ENCODE data around the gene ZC3H18.

ZC3H18 gene

GRCh38 chr16:88528902-88529318 lies 41.3 kb upstream of the ZC3H18 start:
- H3K36me3 ChIP-seq (replicated peaks): no peaks in the 10 kb centered on the region
- H3K4me1 ChIP-seq: no peaks in the 10 kb centered on the region
- no peaks in the 10 kb centered on the region for H3K27me3 ChIP-seq (ENCODE audit: low read depth)
- no peak for DNase-seq (ENCODE audit: low spot score in 2 of 2)
- no peaks in the 10 kb centered on the region for H3K9me3 ChIP-seq
- H3K4me3 ChIP-seq: no peak overlapping the region
- in situ Hi-C loops (cut with MboI; ENCODE audit: low sequenced_read_pairs): loop anchor here (5.0 kb wide), 1 partner anchor 87 kb away; no protein-coding TSS in a partner anchor

- H3K9me3 ChIP-seq: no peaks in the 10 kb centered on the region
- H3K36me3 ChIP-seq (replicated peaks): no peaks in the 10 kb centered on the region
- no peak overlapping the region for H3K4me3 ChIP-seq
- H3K4me1 ChIP-seq: no peaks in the 10 kb centered on the region
- no peaks in the 10 kb centered on the region for H3K27me3 ChIP-seq (ENCODE audit: low read depth)
- in situ Hi-C loops (cut with MboI; ENCODE audit: low sequenced_read_pairs): loop anchor here (5.0 kb wide), 1 partner anchor 87 kb away; no protein-coding TSS in a partner anchor
- no peak for DNase-seq (ENCODE audit: low spot score in 2 of 2)
Observed at GRCh38 chr16:88529596-88529995, 40.6 kb upstream of the ZC3H18 start.

GRCh38 chr16:88530051-88530857 lies 39.9 kb upstream of the ZC3H18 start:
- H3K9me3 ChIP-seq: no peaks in the 10 kb centered on the region
- in situ Hi-C loops (cut with MboI; ENCODE audit: low sequenced_read_pairs): no loop called here
- H3K4me3 ChIP-seq: no peak overlapping the region
- DNase-seq (ENCODE audit: low spot score in 2 of 2): no peak
- no peaks in the 10 kb centered on the region for H3K4me1 ChIP-seq
- no peaks in the 10 kb centered on the region for H3K36me3 ChIP-seq (replicated peaks)
- H3K27me3 ChIP-seq (ENCODE audit: low read depth): no peaks in the 10 kb centered on the region

- DNase-seq (ENCODE audit: low spot score in 2 of 2): no peak
- Histone ChIP-seq H3K4me1 (no peaks in the 10 kb centered on the region), H3K27me3 (ENCODE audit: low read depth) (no peaks in the 10 kb centered on the region), H3K4me3 (no peak overlapping the region), H3K9me3 (no peaks in the 10 kb centered on the region), H3K36me3 (replicated peaks) (no peaks in the 10 kb centered on the region)
- in situ Hi-C loops (cut with MboI; ENCODE audit: low sequenced_read_pairs): no loop called here
Observed at GRCh38 chr16:88530858-88531203, 39.4 kb upstream of the ZC3H18 start.

- in situ Hi-C loops (cut with MboI; ENCODE audit: low sequenced_read_pairs): no loop called here
- DNase-seq (ENCODE audit: low spot score in 2 of 2): no peak
- H3K9me3 ChIP-seq: no peaks in the 10 kb centered on the region
- no peaks in the 10 kb centered on the region for H3K4me1 ChIP-seq
- no peak overlapping the region for H3K4me3 ChIP-seq
- no peaks in the 10 kb centered on the region for H3K27me3 ChIP-seq (ENCODE audit: low read depth)
- no peaks in the 10 kb centered on the region for H3K36me3 ChIP-seq (replicated peaks)
Observed at GRCh38 chr16:88531346-88531745, 38.9 kb upstream of the ZC3H18 start.

GRCh38 chr16:88531931-88532433 lies 38.2 kb upstream of the ZC3H18 start:
- H3K4me3 ChIP-seq: no peak overlapping the region
- DNase-seq (ENCODE audit: low spot score in 2 of 2): no peak
- H3K27me3 ChIP-seq (ENCODE audit: low read depth): no peaks in the 10 kb centered on the region
- no peaks in the 10 kb centered on the region for H3K9me3 ChIP-seq
- in situ Hi-C loops (cut with MboI; ENCODE audit: low sequenced_read_pairs): no loop called here
- no peaks in the 10 kb centered on the region for H3K4me1 ChIP-seq
- H3K36me3 ChIP-seq (replicated peaks): no peaks in the 10 kb centered on the region

- no peak overlapping the region for H3K4me3 ChIP-seq
- no peaks in the 10 kb centered on the region for H3K9me3 ChIP-seq
- H3K36me3 ChIP-seq (replicated peaks): no peaks in the 10 kb centered on the region
- in situ Hi-C loops (cut with MboI; ENCODE audit: low sequenced_read_pairs): no loop called here
- DNase-seq (ENCODE audit: low spot score in 2 of 2): no peak
- no peaks in the 10 kb centered on the region for H3K4me1 ChIP-seq
- H3K27me3 ChIP-seq (ENCODE audit: low read depth): no peaks in the 10 kb centered on the region; the same call in 1 of the 2 replicates
Observed at GRCh38 chr16:88532434-88533241, 37.6 kb upstream of the ZC3H18 start.

- H3K4me3 ChIP-seq: no peak overlapping the region
- in situ Hi-C loops (cut with MboI; ENCODE audit: low sequenced_read_pairs): no loop called here
- no peaks in the 10 kb centered on the region for H3K4me1 ChIP-seq
- H3K36me3 ChIP-seq (replicated peaks): no peaks in the 10 kb centered on the region
- DNase-seq (ENCODE audit: low spot score in 2 of 2): no peak
- H3K27me3 ChIP-seq (ENCODE audit: low read depth): peaks cover 3% of the 10 kb centered on the region; the same call in 1 of the 2 replicates
- H3K9me3 ChIP-seq: no peaks in the 10 kb centered on the region
Observed at GRCh38 chr16:88533381-88533917, 36.8 kb upstream of the ZC3H18 start.

- no peak for DNase-seq (ENCODE audit: low spot score in 2 of 2)
Observed at GRCh38 chr16:88533932-88534637, 36.1 kb upstream of the ZC3H18 start.

GRCh38 chr16:88534638-88535190 lies 35.5 kb upstream of the ZC3H18 start:
- Histone ChIP-seq H3K9me3 (no peaks in the 10 kb centered on the region), H3K4me3 (no peak overlapping the region), H3K27me3 (ENCODE audit: low read depth) (peaks cover 9% of the 10 kb centered on the region; the same call in 1 of the 2 replicates), H3K36me3 (replicated peaks) (no peaks in the 10 kb centered on the region), H3K4me1 (no peaks in the 10 kb centered on the region)
- in situ Hi-C loops (cut with MboI; ENCODE audit: low sequenced_read_pairs): no loop called here
- no peak for DNase-seq (ENCODE audit: low spot score in 2 of 2)

More at GRCh38 chr16:88533932-88534637, 36.1 kb upstream of the ZC3H18 start:
- Histone ChIP-seq H3K4me3 (no peak overlapping the region), H3K27me3 (ENCODE audit: low read depth) (peaks cover 5% of the 10 kb centered on the region; the same call in 1 of the 2 replicates), H3K4me1 (no peaks in the 10 kb centered on the region), H3K9me3 (no peaks in the 10 kb centered on the region), H3K36me3 (replicated peaks) (no peaks in the 10 kb centered on the region)
- in situ Hi-C loops (cut with MboI; ENCODE audit: low sequenced_read_pairs): no loop called here

- Histone ChIP-seq H3K4me3 (no peak overlapping the region), H3K4me1 (no peaks in the 10 kb centered on the region)
- in situ Hi-C loops (cut with MboI; ENCODE audit: low sequenced_read_pairs): no loop called here
Observed at GRCh38 chr16:88535191-88535856, 34.9 kb upstream of the ZC3H18 start.

GRCh38 chr16:88535857-88536222 lies 34.4 kb upstream of the ZC3H18 start:
- H3K36me3 ChIP-seq (replicated peaks): no peaks in the 10 kb centered on the region
- no peaks in the 10 kb centered on the region for H3K9me3 ChIP-seq
- H3K4me1 ChIP-seq: no peaks in the 10 kb centered on the region
- no peak for DNase-seq (ENCODE audit: low spot score in 2 of 2)
- H3K27me3 ChIP-seq (ENCODE audit: low read depth): peaks cover 9% of the 10 kb centered on the region; the same call in 1 of the 2 replicates
- H3K4me3 ChIP-seq: no peak overlapping the region
- in situ Hi-C loops (cut with MboI; ENCODE audit: low sequenced_read_pairs): no loop called here

More at GRCh38 chr16:88535191-88535856, 34.9 kb upstream of the ZC3H18 start:
- H3K9me3 ChIP-seq: no peaks in the 10 kb centered on the region
- DNase-seq (ENCODE audit: low spot score in 2 of 2): no peak
- H3K36me3 ChIP-seq (replicated peaks): no peaks in the 10 kb centered on the region
- peaks cover 9% of the 10 kb centered on the region; the same call in 1 of the 2 replicates for H3K27me3 ChIP-seq (ENCODE audit: low read depth)
